ENCODE measurements around the gene ACOD1.
"Not testable (repeated sequence)": the region's sequence is repeated elsewhere in the genome, so short reads cannot be mapped to it uniquely, and the experiment has no call there.

Gene ACOD1

DNA sequence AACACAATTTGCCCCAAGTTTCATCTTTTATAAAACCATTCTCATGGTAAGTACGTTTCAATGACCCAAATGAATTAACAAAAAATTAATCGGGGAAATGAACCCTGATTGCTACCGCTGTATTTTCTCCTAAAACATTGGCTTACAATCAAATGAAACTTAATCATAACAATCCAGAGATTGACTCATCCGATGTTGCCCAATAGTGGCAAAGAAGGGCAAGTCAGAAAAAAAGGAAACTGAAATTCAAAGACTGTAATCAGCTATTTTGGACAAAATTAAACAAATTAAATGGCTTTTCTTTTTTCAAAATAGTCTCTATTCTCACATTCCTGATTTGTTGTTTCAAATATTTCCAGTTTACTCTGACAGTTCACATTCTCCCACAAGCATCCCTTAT, 3.9 kb upstream of the ACOD1 start:
- DNase-seq (ENCODE audit: low read depth) = peak; percentile 27
- no peak overlapping the region for H3K4me3 ChIP-seq (ENCODE audit: low read depth, low read length)

DNA sequence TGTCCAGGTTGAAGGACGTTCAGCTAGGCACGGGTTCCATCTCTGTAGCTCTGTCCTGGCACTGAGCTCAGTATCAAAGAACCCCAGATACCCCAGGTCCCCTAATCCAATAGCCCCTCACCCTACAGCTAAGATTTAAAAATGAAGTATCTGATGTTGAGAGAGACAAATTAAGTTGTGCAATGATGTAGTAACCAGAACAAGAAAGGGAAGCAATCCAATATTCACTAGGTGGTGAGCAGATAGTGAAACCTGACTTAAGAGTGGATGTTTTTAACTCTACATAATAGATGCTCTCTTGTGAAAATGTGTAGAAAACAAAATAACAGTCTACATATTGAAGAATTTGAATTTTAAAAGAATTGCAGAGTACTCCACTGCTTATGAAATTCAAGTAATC, 1.8 kb downstream of the ACOD1 start:
- no peak for DNase-seq (ENCODE audit: low read depth)
- no peak overlapping the region for H3K4me3 ChIP-seq (ENCODE audit: low read depth, low read length)

DNA sequence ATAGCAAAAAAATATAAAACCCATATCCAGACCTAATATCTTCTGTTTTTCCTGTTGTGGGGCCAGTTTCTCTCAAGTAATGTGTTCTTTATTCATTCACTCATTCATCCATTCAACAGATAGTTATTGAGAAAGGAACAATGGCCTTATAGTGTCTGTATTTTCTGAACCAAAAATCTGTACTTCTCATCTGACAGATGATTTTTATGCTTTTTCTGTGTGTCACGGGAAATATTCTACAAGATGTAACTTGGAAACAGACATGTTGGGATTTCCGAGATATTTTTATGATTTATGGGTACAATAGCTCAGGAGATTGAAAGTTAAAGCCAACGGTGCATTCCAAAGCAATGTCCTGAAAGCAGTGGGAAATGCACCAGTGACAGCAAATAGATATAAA, 5.7 kb downstream of the ACOD1 start:
- DNase-seq (ENCODE audit: low read depth) = no peak
- H3K4me3 ChIP-seq (ENCODE audit: low read depth, low read length) = no peak overlapping the region

DNA sequence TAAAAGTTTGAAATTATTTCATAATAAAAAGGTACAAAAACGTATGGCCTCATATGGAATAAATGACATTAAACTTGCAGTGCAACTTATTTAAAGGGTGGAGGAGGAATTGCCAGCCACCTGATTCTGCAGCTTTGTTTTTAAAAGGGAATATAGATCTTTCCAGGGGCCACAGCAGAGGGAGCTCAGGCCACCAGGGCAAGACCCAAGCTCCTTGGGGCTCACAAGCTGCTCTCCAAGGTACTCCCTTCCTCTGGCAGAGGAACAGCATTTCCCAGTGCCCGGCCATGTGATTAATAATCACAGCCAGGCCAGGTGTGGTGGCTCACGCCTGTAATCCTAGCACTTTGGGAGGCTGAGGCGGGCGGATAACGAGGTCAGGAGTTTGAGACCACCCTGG, 6.2 kb downstream of the ACOD1 start:
- DNase-seq (ENCODE audit: low read depth) = no peak

DNA sequence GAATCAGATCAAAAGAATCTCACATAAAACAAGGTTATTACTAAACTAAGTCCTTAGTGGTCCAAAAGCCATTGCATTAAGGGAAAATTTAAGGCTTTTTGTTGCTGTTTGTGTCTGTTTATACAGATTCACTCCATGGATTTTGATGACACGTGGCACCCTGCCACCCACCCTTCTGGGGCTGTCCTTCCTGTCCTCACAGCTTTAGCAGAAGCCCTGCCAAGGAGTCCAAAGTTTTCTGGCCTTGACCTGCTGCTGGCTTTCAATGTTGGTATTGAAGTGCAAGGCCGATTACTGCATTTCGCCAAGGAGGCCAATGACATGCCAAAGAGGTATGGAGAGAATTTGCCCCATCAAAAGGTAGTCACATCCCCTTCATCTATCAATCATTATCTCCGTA, 6.9 kb downstream of the ACOD1 start:
- no peak for DNase-seq (ENCODE audit: low read depth)
- no peak overlapping the region for H3K4me3 ChIP-seq (ENCODE audit: low read depth, low read length)

More for the DNA sequence above, 6.2 kb downstream of the ACOD1 start:
- no peak overlapping the region for H3K4me3 ChIP-seq (ENCODE audit: low read depth, low read length)

DNA sequence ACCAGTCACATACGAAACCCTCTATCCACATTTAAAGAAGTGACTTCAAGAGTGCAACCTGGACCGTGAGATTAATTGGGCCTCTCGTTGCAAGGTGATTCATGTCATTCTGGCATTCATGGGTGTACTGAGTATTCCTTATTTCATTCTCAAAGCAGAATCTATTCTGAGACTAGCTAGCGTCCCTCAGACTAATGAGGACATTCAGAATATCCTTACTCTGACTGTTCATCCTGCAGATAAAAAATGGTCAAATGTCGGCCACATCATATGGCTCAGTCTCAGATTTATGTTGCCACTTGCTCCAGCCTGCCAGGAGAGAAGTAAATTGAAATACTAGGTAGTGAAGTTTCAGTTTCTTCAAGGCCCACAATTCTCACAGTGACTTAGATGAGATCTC, 7.3 kb downstream of the ACOD1 start:
- DNase-seq (ENCODE audit: low read depth) = no peak
- no peak overlapping the region for H3K4me3 ChIP-seq (ENCODE audit: low read depth, low read length)

DNA sequence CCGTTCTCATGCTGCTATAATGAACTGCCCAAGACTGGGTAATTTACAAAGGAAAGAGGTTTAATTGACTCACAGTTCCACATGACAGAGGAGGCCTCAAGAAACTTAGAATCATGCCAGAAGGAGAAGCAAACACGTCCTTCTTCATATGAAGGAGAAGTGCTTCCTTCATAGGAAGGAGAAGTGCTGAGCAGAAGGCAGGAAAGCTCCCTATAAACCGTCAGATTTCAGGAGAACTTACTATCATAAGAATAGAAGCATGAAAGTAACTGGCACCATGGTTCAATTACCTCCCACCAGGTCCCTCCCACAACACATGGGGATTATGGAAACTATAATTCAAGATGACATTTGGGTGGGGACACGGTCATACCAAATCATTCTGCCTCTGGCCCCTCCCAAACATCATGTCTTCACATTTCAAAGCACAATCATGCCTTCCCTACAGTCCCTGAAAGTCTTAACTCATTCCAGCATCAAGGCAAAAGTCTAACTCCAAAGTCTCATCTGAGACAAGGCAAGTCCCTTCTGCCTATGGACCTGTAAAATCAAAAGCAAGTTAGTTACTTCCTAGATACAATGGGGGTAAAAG, 10.6 kb downstream of the ACOD1 start:
- DNase-seq (ENCODE audit: low read depth) = no peak
- H3K4me3 ChIP-seq (ENCODE audit: low read depth, low read length) = no peak overlapping the region

DNA sequence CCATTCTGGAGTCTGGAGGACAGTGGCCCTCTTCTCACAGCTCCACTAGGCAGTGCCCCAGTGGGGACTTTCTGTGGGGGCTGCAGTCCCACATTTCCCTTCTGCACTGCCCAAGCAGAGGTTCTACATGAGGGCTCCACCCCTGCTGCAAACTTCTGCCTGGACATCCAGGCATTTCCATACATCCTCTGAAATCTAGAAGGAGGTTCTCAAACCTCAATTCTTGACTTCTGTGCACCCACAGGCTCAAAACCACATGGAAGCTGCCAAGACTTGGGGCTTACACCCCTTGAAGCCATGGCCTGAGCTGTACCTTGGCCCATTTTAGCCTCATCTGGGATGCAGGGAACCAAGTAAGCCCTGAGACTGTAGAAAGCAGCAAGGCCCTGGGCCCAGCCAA, 11.4 kb downstream of the ACOD1 start:
- not testable (repeated sequence) for DNase-seq (ENCODE audit: low read depth); H3K4me3 ChIP-seq (ENCODE audit: low read depth, low read length)

DNA sequence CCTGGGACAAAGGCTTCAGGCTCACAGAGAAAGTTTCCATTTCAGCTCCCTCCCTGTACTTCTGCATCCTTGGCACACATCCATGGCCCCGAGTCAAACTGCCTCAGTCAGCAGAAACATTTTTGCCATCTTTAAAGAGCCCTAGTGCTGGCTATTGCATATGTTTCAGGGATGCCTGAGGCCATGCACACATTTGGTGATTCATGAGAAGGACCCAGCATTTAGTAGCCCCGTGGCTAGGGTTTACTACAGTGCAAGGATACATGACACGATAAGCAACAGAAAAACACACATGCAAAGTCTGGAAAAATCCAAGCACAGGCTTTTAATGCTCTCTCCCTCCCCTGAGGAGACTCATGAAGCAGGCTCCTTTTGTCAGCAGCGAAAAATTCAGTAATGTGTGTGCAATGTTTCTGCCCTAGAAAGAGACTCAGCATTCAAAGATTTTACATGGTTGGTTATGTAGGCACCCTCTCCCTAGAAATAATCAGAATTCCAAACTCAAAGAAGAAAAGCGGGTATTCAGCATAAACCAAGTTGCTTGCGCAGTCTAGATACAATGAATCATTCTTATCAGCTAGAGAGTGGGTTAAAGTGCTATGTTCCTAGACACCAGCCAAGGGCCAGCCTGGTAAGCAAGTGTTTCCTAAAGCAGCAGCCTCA, 17.6 kb downstream of the ACOD1 start:
- DNase-seq (ENCODE audit: low read depth) = peak; percentile 79
- no peak overlapping the region for H3K4me3 ChIP-seq (ENCODE audit: low read depth, low read length)

DNA sequence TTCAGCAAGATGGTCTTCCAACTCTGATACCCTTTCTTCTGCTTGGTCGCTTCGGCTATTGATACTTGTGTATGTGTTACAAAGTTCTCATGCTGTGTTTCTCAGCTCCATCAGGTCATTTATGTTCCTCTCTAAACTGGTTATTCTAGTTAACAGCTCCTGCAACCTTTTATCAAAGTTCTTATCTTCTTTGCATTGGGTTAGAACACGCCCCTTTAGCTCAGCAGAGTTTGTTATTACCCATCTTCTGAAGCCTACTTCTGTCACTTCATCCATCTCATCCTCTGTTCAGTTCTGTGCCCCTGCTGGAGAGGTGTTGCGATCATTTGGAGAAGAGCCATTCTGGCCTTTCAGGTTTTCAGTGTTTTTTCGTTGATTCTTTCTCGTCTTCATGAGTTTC, 18.7 kb downstream of the ACOD1 start:
- no peak for DNase-seq (ENCODE audit: low read depth)
- H3K4me3 ChIP-seq (ENCODE audit: low read depth, low read length) = no peak overlapping the region

DNA sequence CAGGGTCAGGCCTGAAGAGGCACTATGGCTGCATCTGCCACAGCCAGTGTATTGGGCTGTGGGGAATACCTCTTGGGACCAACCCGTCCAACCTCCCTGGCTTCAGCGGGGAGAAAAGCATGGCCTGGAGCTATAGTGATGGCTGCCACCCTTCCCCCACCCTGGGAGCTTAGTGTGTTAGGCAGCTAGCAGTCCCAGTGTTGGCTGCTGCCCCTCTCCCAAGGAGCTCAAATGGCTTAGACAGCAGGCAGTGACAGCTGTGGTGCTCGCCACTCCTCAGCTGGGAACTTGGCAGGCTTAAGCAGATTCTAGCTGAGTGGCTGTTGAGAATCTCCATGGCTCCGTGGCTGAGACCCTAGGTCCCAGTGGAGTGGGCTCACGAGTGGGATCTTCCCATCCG, 19.7 kb downstream of the ACOD1 start:
- no peak overlapping the region for H3K4me3 ChIP-seq (ENCODE audit: low read depth, low read length)
- DNase-seq (ENCODE audit: low read depth) = no peak

DNA sequence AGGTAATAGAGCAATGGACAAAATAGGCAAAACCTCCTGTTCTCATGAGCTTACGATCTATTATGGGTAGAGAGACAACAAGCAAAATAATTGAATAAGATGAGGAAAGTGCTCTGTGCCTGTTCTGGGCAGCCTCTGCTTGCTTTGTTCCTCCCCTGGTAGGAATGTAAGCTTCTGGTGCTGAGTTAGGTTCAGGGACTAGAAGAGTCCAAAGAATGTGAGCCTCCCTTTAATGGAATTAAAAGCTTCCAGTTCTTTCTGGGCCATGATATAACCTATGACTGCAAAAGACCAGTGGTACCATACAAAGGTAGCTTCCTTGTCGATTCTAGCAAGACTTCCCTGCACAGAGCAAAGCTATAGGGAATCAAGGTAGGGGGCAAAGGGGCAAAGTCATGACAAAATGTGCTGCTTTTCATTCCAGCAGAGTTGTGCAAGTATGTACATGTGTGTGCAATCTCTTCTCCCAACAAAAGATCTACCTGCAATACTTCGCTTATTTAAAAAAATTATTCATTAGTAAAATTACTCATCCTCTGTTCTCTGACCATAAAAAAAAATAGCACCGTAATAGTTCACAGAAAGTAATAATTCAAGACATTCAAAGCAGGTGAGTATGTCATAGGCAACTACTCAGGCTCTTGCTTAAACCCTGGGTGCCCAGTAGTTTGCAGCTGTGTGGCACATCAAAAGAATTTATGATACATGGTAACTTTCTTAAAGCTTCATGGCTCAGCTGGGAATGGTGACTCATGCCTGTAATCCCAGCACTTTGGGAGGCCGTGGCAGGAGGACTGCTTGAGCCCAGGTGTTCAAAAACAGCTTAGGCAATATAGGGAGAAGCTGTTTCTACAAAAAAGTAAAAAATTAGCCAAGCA, 21.4 kb downstream of the ACOD1 start:
- H3K4me3 ChIP-seq (ENCODE audit: low read depth, low read length) = no peak overlapping the region
- DNase-seq (ENCODE audit: low read depth) = no peak

DNA sequence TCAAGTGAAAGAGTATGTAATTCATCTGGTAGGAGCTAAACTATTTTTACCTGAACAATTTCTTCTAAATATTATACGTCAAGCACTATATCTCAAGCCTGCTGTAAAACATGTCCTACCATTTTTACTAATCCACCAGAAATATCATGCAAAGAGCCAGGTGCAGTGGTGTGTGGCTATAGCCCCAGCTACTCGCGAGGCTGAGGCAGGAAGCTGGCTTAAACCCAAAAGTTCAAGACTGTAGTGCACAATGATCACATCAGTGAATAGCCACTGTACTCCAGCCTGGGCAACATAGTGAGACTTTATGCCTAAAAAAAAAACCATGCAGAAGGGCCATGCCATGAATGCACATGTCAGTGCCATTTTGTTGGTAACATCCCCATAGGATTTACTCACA, 22.9 kb downstream of the ACOD1 start:
- no peak for DNase-seq (ENCODE audit: low read depth)
- H3K4me3 ChIP-seq (ENCODE audit: low read depth, low read length) = no peak overlapping the region

DNA sequence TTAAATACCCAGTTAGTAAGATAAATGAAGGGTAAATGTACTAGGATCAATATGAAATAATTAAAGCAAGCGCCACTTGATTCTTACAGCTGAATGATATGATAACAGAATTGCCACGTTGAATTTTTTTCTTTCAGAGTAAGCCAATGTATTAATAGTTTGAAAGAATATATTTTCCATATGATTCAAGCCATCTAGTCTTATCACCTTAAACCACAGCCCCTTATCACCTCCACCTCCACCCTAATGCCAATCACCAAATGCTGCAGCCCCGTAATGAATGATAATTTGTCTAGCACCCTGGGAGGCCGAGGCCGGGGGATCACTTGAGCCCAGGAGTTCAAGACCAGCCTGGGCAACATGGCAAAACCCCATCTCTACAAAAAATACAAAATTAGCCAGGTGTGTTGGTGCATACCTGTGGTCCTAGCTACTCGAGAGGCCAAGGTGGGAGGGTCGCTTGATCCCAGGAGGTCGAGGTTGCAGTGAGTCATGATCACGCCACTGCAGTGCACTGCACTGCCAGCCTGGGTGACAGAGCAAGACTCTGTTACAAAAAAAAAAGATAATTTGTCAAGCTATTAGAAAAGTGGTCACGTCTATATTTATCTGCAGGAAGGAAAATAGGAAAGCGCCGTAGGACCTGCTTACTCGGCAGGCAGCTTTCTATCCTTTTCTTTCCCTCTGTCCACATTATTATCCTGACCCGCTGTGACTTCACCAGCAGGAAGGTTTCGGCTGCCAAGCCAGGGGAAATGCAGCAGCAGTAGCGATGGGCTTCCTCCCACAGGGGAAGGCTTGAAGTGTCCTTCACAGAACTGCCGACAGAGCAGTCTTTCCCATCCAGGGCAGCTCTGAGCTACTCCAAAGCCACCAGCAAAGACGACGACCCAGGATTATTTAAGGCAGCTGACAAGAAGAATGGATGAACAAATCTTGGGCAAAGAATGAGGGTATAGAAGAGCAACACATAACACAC, 23.8 kb downstream of the ACOD1 start:
- DNase-seq (ENCODE audit: low read depth) = no peak

DNA sequence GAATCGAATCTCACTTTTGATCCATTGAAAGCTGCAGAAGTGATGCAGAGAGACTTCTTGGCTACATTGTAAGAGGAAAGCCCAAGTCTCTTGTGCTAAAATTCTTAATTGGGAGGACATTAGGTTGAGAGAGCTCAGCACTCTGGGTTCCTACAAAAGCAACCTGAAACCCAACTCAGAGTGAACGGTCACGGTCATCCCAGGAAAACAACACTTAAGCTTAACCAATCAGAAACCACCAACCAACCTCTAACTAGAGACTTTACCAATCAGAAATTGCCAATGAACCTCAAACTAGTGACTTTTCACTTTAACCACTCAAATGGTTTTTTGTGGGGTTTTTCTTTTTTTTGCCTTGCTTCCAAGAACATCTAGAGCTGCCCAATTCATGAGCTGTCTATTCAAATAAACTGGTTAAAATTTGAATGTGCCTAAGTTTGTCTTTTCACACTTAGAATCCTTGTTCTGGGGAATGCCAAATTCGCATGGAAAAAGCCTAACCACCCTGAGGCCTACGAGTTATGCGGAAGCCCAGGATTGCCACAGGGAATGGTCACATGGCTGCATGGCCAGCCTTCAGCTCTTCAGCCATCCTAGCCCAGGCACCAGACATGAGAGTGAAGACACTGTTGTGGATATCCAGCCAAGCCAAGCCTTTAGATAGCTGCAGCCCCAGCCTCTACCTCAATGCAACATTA, 25.8 kb downstream of the ACOD1 start:
- DNase-seq (ENCODE audit: low read depth) = no peak
- no peak overlapping the region for H3K4me3 ChIP-seq (ENCODE audit: low read depth, low read length)

More for the DNA sequence above, 23.8 kb downstream of the ACOD1 start:
- H3K4me3 ChIP-seq (ENCODE audit: low read depth, low read length) = no peak overlapping the region

DNA sequence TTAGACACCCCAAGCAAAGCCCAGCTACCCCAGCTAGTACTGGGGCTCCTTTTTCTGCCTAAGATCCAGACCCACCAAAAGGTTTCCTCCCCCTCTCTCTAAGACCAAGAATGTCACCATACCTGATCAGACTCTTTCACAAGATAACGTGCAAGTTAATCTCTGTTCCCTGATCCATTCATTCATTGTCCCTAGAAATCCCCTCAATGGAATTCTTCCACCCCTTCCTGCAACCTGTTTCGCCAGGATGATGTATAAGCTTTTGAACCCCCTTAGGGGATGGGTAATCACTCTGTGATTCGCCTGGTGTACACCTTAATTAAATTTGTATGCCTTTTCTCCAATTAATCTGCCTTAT, 26.3 kb downstream of the ACOD1 start:
- no peak for DNase-seq (ENCODE audit: low read depth)
- H3K4me3 ChIP-seq (ENCODE audit: low read depth, low read length) = no peak overlapping the region

DNA sequence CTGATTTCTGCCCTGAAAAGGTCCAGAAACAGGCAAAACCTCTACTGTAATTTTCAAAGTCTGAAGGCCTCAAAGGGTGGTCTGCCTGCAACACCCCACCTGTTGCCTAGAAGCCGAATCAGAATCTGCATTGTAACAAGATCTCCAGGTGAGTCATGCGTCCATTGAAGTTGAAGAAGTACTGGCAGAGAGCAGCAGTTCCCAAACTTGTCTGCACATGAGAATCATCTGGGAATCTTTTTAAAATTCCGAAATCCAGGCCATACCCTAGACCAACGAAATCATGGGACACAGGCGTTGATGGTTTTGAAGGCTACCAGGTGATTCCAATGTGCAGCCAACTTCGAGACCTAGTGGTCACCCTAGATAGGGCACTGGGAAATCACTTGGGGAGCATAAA, 27.6 kb downstream of the ACOD1 start:
- H3K4me3 ChIP-seq (ENCODE audit: low read depth, low read length) = no peak overlapping the region
- DNase-seq (ENCODE audit: low read depth) = no peak

DNA sequence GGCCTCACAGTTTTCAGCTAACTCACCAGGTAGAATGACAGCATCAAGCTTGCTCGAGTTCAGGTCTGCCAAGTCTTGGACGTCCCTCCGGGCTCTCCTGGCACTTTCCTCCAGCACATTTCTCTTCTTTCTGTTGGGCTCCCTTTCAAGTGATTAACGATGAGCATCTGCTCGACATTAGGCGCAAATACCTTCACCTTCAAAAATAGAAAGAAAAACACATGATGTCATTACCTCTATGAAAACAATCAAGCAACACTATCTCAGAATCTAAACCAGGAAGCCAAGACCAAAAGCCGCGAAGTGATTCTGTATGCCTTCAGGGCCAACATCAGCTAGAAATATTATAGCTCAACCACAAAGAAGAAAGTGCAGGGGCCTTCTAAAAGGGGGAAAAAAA, 28.2 kb downstream of the ACOD1 start:
- DNase-seq (ENCODE audit: low read depth) = peak; percentile 24
- no peak overlapping the region for H3K4me3 ChIP-seq (ENCODE audit: low read depth, low read length)

DNA sequence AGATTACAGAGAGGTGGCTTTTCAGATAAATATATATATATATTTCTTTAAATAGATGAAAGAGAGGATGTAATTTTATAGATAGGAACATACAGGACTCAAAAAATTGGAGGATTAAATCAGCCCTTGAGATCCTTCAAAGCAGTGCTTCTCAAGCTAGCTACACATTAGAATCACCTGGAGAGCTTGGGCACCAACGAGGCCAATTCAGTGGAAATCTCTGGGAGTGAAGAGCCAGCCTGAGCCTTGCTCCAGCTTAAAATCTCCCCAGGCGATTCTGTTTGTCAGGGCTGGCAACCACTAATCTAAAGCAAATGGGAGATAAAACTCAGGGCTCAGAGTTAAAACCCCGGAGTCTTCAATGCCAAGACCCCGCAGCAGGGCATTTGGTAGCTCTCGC, 28.6 kb downstream of the ACOD1 start:
- H3K4me3 ChIP-seq (ENCODE audit: low read depth, low read length) = no peak overlapping the region
- no peak for DNase-seq (ENCODE audit: low read depth)
